Skin epidermis (tissue), 12 donors: Measurements from ENCODE around the gene SOX18.
A peak's percentile ranks its signal among the peaks of the same experiment; 100 is the strongest.

Experiments used
- H3K27ac ChIP-seq, 21 experiments: fragments of 200-600 bp; sonication (generic) in 11 of 21; one replicate each; pipeline ENCODE4 v1.5.0; 2020; ENCODE audit warnings: mild to moderate bottlenecking in 3 of 21, inconsistent platforms in 2 of 21, moderate library complexity in 2 of 21
- H3K4me3 ChIP-seq, 7 experiments: fragments of 200-600 bp; sonication (generic) in 2 of 7; one replicate each; pipeline ENCODE4 v1.5.0; 2020; ENCODE audit warnings: inconsistent platforms in 2 of 7, mild to moderate bottlenecking in 2 of 7, moderate library complexity in 1 of 7

Gene SOX18

GRCh38 chr20:64070244-64070993 is 21.0 kb upstream of the SOX18 start:
- Histone ChIP-seq H3K27ac (no peak overlapping the region), H3K4me3 (no peak overlapping the region)

- no peak overlapping the region for H3K4me3 ChIP-seq
- no peak overlapping the region for H3K27ac ChIP-seq
These were observed 20.3 kb upstream of the SOX18 start for GRCh38 chr20:64069614-64070243.

GRCh38 chr20:64069209-64069613 is 19.8 kb upstream of the SOX18 start:
- Histone ChIP-seq H3K27ac (no peak overlapping the region), H3K4me3 (no peak overlapping the region)

- H3K4me3 ChIP-seq, result no peak overlapping the region
- H3K27ac ChIP-seq, result no peak overlapping the region
These were observed 19.2 kb upstream of the SOX18 start for GRCh38 chr20:64068386-64069208.

DNA sequence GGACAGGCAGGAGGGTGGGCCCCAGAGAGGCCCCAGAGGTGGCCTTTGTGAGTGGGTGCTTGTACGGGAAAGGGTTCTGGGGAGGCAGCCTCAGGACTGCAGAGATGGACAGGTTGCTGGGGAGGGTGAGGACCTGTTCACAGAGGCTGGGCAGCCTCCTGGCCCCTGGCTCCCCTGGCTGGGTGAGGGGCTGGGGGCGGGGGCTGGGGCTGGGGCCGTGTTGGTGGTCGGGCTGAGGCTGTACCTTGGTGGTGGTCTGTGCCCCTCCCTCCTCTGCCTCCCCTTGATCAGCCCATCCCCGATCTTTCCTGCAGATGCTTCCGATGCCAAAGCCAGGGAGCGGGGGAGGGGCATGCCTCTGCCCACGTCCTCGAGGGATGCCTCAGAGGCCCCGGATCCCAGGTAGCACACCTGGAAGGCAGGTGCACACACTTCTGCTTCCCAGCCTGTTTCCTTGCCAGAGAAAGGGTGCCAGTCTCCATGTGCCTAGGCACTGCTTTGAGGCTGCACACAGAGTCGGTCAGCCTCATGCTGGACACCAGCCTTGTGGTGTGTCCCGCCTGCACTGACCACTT is 18.4 kb upstream of the SOX18 start:
- Histone ChIP-seq H3K4me3 (no peak overlapping the region), H3K27ac (no peak overlapping the region)

DNA sequence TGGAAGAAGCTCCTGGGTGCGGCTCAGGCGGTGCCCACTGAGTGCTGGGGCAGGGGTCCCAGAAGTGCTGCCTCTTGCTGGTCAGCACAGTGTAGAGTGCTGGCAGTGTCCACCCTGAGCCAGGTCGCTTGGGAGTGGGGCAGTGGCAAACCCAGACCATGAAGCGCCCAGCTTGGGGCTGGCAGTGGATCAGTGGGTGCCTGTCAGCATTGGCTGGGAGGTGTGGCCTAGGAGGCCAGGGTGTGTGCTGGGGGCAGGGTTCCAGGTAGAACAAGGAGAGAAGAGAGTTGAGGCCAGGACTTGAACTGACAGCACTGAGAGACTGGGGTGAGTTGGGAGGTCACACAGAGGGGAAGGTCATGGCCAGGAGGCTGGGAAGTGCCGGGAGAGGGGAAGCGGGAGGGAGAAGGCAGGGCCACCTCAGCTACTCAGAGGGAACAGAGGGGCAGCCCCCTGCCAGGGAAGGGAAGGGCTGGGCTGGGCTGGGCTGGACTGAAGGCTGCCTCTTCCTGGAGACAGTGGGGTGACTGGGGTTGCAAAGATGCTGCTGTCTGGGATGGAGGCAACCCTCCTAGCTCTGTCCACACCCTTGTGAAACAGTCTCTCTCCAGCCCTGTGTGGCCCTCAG is 17.7 kb upstream of the SOX18 start:
- Histone ChIP-seq H3K27ac (no peak overlapping the region), H3K4me3 (no peak overlapping the region)

DNA sequence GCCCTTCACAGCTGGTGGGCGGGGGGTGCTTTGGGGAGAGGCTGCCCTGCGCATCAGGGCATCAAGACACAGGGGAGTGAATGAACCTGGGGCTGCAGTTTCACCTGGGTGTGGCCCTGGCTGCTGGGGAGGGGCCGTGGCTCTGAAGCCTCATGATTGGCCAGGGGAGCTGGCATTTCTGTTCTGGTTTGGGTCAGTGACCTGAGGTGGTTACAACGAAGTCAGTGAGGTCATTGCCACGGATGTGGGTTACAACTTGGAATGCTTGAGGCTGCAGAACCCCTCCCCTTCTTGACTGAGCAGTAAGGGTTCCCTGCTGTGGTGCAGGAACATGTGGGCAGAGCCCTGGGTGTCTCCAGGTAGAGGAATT is 16.5 kb upstream of the SOX18 start:
- Histone ChIP-seq H3K27ac (no peak overlapping the region), H3K4me3 (no peak overlapping the region)

GRCh38 chr20:64065062-64065973 is 15.9 kb upstream of the SOX18 start:
- peak overlapping the region in 2 of 21 experiments; percentile 50 to 60 for H3K27ac ChIP-seq
- H3K4me3 ChIP-seq, result no peak overlapping the region

GRCh38 chr20:64064145-64064698 is 14.8 kb upstream of the SOX18 start:
- peak overlapping the region in 8 of 21 experiments; percentile 25 to 93 (median 88) for H3K27ac ChIP-seq
- peak overlapping the region in 5 of 7 experiments; percentile 61 to 92 (median 89) for H3K4me3 ChIP-seq

- H3K4me3 ChIP-seq, result peak overlapping the region; percentile 61 to 96 (median 89)
- peak overlapping the region; percentile 14 to 93 (median 84) for H3K27ac ChIP-seq
These were observed 14.1 kb upstream of the SOX18 start for GRCh38 chr20:64063389-64064144.

DNA sequence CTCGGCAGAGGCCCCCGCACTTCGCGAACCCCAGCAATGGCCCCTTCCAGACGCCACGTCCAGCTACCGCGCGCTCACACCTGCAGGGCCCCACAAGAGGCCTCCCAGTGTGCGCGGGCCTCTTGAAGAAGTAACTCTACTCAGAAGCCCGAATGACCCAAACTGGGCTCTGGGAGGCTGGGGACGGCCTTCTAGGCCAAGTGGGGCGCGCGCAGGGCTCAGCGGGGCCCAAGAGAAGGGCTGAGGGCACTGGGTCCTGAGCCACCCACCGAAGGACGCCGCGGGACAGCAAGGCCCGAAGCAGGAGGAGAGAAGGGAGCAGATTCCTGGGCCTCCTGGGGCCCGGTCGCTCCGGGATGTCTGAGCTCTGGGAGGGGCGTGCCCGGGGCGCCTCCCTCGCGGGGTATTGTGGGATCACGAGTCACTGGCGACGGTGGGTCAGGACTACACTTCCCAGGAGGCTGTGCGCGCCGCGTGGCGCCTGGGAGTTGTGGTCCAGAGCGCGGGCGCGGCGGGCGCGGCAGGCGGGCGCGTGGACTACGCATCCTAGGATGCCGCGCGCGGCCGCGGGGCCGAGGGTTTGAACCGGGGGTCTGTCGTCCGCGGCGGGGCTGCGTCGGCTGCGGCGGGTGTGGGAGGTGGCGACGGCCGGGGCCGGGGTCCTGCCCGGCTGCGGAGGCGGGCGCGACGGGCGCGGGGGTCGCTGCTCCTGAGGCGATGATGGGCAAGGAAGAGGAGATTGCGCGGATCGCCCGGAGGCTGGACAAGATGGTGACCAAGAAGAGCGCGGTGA is 13.4 kb upstream of the SOX18 start, which contains the start of gene TCEA2:
Gene TCEA2 (plus strand): TSS at position 603 of the 793 bp plus-strand sequence. CDS start 115 bp downstream, at position 718.
- Histone ChIP-seq H3K27ac (peak within 1 kb of the TSS; percentile 45 to 95 (median 87)), H3K4me3 (peak within 1 kb of the TSS; percentile 61 to 96 (median 89))

DNA sequence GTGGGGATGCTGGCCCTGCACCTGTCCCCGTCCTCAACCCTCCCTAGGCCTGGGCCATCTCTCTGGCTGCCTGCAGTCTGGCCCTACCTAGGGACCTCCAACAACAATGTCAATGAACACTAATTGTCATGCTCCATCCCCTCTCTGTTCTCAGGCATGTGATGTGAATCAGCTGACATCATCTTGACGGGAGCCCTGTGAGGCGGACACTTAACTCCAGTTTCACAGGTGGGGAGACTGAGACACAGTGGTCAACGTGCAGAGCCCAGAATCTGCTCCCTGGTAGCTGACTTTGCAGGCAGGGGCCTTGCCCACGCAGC is 12.8 kb upstream of the SOX18 start:
- Histone ChIP-seq H3K4me3 (peak overlapping the region; percentile 61 to 96 (median 89)), H3K27ac (peak overlapping the region; percentile 45 to 95 (median 87))

DNA sequence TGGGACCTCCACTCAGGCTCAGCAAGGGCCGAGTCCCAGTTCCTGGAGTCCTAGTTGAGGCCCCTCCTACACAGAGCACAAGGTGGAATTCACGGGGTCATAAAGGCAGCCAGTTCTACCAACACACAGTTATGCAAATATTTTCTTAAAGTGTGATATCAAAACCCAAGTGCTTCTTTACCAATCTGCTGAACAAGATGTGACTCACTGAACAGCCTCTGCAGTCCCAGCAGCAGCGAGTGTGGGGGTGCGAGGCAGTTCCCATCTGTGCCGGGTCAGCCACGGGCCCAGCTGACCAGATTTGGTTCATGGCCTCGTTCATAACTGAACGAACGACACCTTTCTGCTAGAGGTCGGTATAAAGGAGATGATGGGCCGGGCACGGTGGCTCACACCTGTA is 9.1 kb upstream of the SOX18 start:
- Histone ChIP-seq H3K4me3 (no peak overlapping the region), H3K27ac (no peak overlapping the region)

DNA sequence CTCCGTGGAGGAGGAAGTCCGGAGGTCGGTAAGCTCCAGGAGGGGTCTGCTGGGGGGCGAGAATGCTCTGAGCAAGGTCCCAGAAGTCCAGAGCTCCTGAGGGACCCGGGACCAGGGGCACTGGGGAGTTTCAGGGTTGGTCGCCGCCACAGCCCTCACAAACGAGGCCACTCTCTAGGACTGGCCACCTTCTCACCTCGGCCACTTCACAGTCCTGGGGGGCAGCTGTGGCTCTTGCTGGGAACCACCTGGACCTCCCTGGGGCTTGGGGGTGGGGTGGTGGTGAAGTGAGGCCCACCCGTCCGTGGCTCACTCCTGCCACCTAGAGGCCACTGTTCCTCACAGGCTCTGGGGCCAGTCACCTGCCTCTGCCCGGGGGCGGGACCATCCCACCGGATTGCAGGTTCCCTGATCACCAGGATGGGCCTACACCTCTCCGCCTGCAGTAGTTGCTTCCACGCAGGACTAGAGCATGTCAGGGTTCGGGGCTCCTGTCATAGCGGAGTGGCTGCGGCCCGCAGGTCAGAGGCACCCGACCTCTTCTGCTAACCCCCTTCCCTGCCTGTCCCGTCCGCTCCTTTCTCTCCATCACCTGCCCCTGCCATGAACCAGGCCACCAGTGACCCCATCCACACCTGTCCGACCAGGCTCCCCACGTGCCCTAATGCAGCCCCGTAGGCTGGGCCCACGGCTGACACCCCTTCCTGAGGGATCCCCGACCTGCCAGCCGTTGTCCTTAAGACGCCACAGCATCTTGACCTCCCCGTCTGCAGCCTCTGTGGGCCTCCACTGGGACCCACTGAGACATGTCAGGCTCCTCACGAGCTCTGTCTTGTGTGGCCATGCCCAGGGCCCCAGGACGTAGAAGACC is 8.4 kb upstream of the SOX18 start:
- Histone ChIP-seq H3K27ac (peak overlapping the region in 13 of 21 experiments; percentile 9 to 85 (median 56)), H3K4me3 (peak overlapping the region in 2 of 7 experiments; percentile 7 to 11)

GRCh38 chr20:64056889-64057627 is 7.6 kb upstream of the SOX18 start:
- peak overlapping the region in 15 of 21 experiments; percentile 9 to 85 (median 56) for H3K27ac ChIP-seq
- peak overlapping the region in 2 of 7 experiments; percentile 7 to 11 for H3K4me3 ChIP-seq
